HG03060 (cell line): Measurements from ENCODE around the gene ONECUT2.
A peak's percentile ranks its signal among the peaks of the same experiment; 100 is the strongest.
"Not testable (repeated sequence)": the region's sequence is repeated elsewhere in the genome, so short reads cannot be mapped to it uniquely, and the experiment has no call there.

Source experiments
- ATAC-seq: cut with Tn5 transposase; IDR thresholded peaks from one replicate; pipeline ENCODE4 v1.9.1; 2021; ENCODE audit warnings: low read depth, moderate number of reproducible peaks; ENCODE audit not compliant: unreplicated experiment

Gene ONECUT2

DNA sequence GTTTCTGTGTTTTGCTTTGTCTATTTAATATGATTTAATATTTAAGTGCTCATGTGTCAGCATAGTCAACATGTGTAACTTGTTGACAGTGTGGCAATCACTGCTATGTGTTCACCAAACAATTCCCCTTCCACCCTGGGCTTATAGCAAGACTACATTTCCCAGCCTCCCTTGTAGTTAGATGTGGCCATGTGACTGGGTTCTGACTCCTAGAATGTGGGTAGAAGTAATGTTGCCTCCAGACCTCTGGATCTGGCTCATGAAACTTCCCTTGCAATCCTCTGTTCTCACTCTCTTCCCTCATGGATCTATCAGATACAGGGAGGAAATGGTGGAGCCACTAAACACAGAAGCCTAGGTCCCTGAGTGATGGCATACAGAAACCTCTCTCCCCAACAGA, 87.2 kb downstream of the ONECUT2 start:
- not testable (repeated sequence) for ATAC-seq

DNA sequence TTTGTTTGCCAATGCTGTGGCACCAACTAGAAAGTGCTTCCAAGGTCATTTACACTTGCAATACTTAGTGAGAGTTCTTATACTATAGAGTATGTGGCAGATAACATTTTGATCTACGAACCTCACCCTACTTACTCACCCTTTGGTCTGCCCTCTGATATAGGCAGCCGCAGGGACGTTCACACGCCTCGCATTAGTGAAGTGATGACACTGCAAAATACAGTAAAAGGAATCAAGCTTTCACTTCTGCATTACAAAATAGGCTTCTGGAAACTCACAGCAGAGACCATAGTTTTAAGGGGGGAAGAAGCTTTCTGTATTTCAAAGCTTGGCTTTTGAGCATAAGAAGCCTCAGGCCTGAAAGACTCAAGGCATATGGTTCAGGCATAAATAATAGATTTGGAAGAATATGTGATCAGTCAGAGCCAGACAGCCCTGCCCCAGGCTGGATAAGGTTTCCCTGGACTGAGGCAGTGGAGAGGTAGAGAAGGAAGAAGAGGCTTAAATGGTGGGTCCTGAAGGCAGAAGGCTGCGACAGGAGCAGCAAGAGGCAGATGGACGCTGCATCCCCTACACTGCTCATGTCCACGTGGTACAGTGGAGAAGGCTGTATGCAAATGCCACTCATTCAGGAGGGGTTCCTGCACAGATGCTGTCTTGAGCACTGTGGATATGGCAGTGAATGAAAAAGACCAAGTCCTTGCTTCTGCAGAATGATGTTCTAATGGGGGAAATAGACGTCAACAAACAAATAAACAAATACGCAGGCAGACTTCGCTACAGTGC, 88.2 kb downstream of the ONECUT2 start:
- peak; percentile 71 for ATAC-seq

DNA sequence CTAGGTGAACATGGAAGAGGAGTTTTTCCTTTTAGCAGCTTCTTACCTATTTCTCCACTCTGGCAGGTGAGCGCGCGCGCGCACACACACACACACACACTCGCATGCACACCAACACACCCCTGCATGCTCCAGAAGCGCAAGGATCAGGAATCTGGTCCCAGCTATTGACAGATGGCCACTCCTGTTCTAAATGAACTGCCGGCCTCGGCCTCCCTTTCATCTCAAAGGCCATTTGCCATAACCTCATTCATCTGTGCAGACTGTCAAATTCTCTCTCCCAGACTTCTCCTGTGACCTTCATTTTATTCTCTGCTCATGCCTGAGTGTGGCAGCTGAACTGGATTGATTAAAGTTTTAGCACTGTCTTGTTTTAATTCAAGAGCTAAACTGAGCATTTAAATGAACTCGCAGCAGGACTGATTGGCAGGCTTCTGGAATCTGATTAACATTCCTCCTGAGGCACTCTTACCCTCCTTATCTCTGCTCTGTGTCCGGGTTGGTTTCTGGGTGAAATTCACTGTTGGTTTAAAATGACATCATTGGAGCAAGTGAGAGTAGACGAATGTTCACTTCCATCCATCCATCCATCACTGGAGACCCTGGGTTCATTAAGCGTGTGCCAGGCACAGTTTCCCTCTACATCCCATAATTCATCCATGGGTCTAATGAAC, 92.5 kb downstream of the ONECUT2 start:
- no peak for ATAC-seq

DNA sequence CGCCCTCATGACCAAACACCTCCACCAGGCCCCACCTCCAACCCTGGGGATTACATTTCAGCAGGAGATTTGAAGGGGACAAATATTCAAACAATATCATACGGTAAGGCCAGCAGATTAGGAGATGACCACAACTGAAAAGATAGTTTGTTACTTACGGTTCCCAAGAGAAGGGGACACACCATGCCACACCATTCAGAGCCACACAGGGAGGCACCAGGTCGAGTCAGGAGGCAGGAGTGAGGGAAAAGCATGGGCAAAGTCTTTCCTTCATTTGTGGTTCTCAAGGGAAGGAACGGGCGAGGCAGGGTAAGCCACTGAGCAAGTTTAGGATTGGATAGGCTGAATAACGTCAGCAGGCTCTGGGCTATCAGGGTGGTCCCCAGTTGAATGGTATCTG, 94.0 kb downstream of the ONECUT2 start:
- ATAC-seq: no peak

DNA sequence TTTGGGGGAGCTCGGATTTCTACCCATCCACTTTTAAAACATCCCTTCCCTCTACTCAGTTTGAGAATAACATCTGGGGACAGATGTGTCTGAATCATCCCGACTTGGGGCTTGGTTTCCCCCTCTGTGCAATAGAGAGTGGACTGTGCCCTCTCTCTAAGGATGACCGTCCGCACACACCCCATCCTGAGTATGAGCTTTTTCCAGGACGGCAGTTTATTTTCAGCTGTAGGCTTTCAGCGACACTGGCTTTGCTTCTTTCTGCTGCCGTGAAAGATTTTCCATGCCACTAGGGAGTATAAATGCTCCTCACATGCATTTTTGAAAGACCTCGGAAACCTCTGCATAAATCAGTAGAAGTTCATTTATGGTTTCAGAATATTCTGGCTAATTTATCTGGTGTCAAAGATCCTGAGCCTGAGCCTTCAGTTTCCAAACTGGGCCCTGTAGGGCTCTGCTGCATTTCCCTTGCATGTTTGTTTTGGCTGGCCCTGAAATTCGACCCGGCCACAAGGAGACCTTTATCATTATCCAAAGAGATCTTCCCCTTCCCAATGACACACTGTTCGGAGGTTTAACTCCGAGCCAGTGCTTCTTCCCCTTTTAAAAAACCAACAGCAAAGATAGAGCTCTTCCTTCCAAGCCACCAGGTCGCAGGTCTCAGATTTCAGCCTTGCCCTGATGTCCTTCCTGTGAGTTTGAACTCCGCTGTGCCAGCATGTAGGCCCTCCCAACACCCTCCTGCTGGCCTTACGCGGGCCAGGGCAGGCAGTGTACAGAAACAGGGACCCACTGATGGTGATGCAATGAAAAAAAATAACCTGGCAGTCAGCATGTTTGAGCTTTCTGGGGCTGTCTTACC, 98.1 kb downstream of the ONECUT2 start:
- no peak for ATAC-seq

DNA sequence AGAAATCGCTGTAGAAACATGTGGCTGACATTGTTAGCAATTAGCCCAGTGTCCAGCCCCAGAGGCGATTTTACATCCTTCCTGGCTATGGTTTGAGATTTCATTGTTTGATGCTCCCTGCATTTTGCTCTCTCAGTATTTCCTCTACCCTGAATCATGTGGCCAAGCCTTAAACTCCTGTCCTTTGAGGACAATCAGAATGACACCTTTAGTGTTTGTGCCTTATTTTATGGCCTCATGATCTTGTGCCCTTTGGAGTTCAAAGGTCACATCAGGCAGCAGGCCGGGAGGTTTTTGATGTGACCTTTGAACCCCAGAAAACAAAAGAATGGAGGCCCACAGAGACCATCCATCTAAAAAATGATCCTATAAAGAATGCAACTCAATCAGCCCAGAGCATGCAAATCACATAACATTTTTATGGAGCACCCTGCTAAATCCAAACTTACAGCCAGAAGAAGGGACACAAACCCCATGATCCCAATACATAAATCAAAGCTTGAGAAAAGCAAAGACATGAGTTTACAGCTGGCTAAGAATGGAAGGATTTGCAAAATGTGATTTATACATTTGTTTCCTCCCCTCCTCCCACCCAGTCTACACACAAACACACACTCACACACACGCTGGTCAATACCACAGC, 98.8 kb downstream of the ONECUT2 start:
- ATAC-seq: no peak

DNA sequence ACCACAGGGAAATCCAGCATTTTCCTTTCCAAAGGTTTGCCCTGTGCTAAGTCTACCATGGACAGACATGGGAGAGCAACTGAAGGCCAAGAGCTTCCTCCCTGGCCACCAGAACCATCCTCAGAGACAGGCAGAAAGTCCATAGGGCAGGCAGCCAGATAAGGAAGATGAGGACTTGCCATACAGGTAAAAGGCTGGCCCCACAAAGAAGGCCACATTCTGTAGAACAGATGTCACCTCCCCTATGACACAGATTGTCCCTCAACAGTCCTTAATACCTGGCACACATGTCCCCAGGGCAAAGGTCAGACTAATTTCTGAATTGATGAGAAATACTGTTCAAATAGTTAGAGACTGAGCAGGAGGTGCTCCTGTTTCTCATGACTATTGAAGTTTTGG, 99.3 kb downstream of the ONECUT2 start:
- ATAC-seq: no peak

DNA sequence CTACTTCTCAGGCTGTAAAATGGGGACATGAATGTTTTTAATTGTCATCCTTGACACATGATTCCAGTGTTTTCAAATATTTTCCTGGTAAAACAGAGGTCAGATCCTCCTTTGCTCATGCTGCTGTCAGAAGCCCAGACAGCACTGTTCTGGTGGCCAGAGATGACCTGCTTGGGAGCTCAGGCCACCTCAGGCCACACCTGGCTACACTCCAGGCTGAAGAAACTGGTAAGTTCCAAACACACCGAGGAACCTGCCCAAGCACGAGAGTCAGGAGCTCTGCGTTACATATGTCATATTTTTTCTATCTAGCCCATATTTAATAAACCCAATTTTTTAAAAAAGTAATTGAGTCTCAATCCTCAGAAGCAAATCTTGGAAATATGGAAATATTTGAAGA, 103.4 kb downstream of the ONECUT2 start:
- no peak for ATAC-seq

DNA sequence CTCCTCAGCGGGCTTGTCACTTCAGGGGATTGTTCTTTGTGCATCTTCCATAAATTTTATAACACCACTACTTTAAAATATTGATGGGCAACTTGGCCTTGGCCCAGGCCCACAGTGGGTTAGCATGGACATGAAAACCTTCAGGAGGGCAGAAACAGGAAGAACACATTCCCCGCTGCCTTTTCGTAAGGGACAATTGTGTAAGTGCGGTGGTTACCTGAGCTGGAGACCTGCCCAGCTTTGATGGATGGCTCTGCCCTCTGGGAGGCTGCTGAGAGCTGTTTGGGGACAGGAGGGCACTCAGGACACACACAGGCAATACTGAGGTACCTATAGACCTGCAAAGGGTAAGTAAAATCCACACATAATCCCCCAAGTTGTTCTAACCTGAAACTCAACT, 104.5 kb downstream of the ONECUT2 start:
- ATAC-seq: no peak
